Endometrium (tissue), 2 donors: Measurements from ENCODE around the gene INCA1.
"Not testable (repeated sequence)": the region's sequence is repeated elsewhere in the genome, so short reads cannot be mapped to it uniquely, and the experiment has no call there.

Source experiments
- FAIRE-seq: peaks from 2 replicates; lab custom pipeline; 2012; peaks lifted over from hg19 to GRCh38; lab: Jason Lieb, UNC
- donor health status: control.
- donor health status: control.

The INCA1 gene

GRCh38 chr17:4997302-4998026 is at the start of gene INCA1, which contains the start of gene KIF1C:
INCA1 (minus strand) TSS chr17:4997522; CDS start chr17:4994437, 3,085 bp downstream.
KIF1C (plus strand) TSS chr17:4997950; CDS start chr17:5000247, 2,297 bp downstream.
- no peak for FAIRE-seq

- FAIRE-seq = no peak
These were observed 48.2 kb upstream of the INCA1 start for GRCh38 chr17:5045496-5045895.

GRCh38 chr17:5044630-5045029 is 47.3 kb upstream of the INCA1 start:
- no peak for FAIRE-seq

GRCh38 chr17:5043524-5043923 is 46.2 kb upstream of the INCA1 start:
- no peak for FAIRE-seq

- no peak for FAIRE-seq
These were observed 45.1 kb upstream of the INCA1 start for GRCh38 chr17:5042157-5043022.

- no peak for FAIRE-seq
These were observed 38.0 kb upstream of the INCA1 start, which contains the start of gene SLC52A1 for GRCh38 chr17:5035315-5035714. SLC52A1 (minus strand) TSS chr17:5035426; CDS start chr17:5034606, 820 bp downstream.

GRCh38 chr17:5034651-5035050 is 37.3 kb upstream of the INCA1 start:
- FAIRE-seq = no peak

- no peak for FAIRE-seq
These were observed 36.7 kb upstream of the INCA1 start for GRCh38 chr17:5034063-5034462.

- FAIRE-seq = no peak
These were observed 36.2 kb upstream of the INCA1 start for GRCh38 chr17:5033352-5034015.

GRCh38 chr17:5032865-5033264 is 35.5 kb upstream of the INCA1 start:
- no peak for FAIRE-seq

- no peak for FAIRE-seq
These were observed 34.2 kb upstream of the INCA1 start for GRCh38 chr17:5031365-5032082.

GRCh38 chr17:5030168-5030567 is 32.8 kb upstream of the INCA1 start:
- FAIRE-seq = not testable (repeated sequence)

- FAIRE-seq = no peak
These were observed 30.6 kb upstream of the INCA1 start for GRCh38 chr17:5027916-5028315.

- no peak for FAIRE-seq
These were observed 30.0 kb upstream of the INCA1 start for GRCh38 chr17:5027299-5027698.

- FAIRE-seq = no peak
These were observed 27.3 kb upstream of the INCA1 start for GRCh38 chr17:5024604-5025003.

GRCh38 chr17:5023588-5024147 is 26.3 kb upstream of the INCA1 start:
- FAIRE-seq = no peak

- FAIRE-seq = no peak
These were observed 24.9 kb upstream of the INCA1 start for GRCh38 chr17:5022171-5022711.

GRCh38 chr17:5020502-5021023 is 23.2 kb upstream of the INCA1 start:
- no peak for FAIRE-seq

GRCh38 chr17:5019475-5019956 is 22.2 kb upstream of the INCA1 start:
- FAIRE-seq = no peak

- FAIRE-seq = no peak
These were observed 17.0 kb upstream of the INCA1 start for GRCh38 chr17:5014357-5014756.

- no peak for FAIRE-seq
These were observed 14.6 kb upstream of the INCA1 start for GRCh38 chr17:5011928-5012327.
